NCI-H226 (cell line): ENCODE measurements around the gene DR1.

Source experiments
- DNase-seq: peaks from one replicate; pipeline ENCODE4 v3.0.0-alpha.2; 2015

The DR1 gene

GRCh38 chr1:93345633-93346420, at the start of gene DR1:
DR1 (plus strand) TSS chr1:93345907; CDS start chr1:93346646, 739 bp downstream.
- peak; percentile 87 for DNase-seq

GRCh38 chr1:93296555-93297154, 49.1 kb upstream of the DR1 start:
- no peak for DNase-seq

- no peak for DNase-seq
Observed at GRCh38 chr1:93301131-93301530, 44.6 kb upstream of the DR1 start.

- DNase-seq: no peak
Observed at GRCh38 chr1:93302078-93302477, 43.6 kb upstream of the DR1 start.

GRCh38 chr1:93304716-93305138, 41.0 kb upstream of the DR1 start:
- DNase-seq: peak; percentile 29

- DNase-seq: no peak
Observed at GRCh38 chr1:93306920-93307319, 38.8 kb upstream of the DR1 start.

GRCh38 chr1:93313026-93313425, 32.7 kb upstream of the DR1 start:
- no peak for DNase-seq

- no peak for DNase-seq
Observed at GRCh38 chr1:93317207-93317606, 28.5 kb upstream of the DR1 start.

- no peak for DNase-seq
Observed at GRCh38 chr1:93317943-93318342, 27.8 kb upstream of the DR1 start.

GRCh38 chr1:93321720-93322119, 24.0 kb upstream of the DR1 start:
- DNase-seq: no peak

- DNase-seq: no peak
Observed at GRCh38 chr1:93322349-93322748, 23.4 kb upstream of the DR1 start.

- DNase-seq: no peak
Observed at GRCh38 chr1:93323185-93323820, 22.4 kb upstream of the DR1 start.

GRCh38 chr1:93324486-93325464, 20.9 kb upstream of the DR1 start:
- peak; percentile 73 for DNase-seq

GRCh38 chr1:93328809-93329760, 16.6 kb upstream of the DR1 start:
- DNase-seq: no peak

GRCh38 chr1:93330196-93330595, 15.5 kb upstream of the DR1 start:
- DNase-seq: no peak

- DNase-seq: no peak
Observed at GRCh38 chr1:93330617-93331016, 15.1 kb upstream of the DR1 start.

GRCh38 chr1:93331412-93331811, 14.3 kb upstream of the DR1 start:
- DNase-seq: peak; percentile 35

- no peak for DNase-seq
Observed at GRCh38 chr1:93332368-93332767, 13.3 kb upstream of the DR1 start.

- peak; percentile 84 for DNase-seq
Observed at GRCh38 chr1:93338387-93339146, 7.1 kb upstream of the DR1 start.

- DNase-seq: no peak
Observed at GRCh38 chr1:93339171-93339697, 6.5 kb upstream of the DR1 start.

GRCh38 chr1:93340090-93340489, 5.6 kb upstream of the DR1 start:
- DNase-seq: no peak
